OCI-LY7 (cell line): ENCODE results near the gene DTNA.

Experiments used
- EZH2phosphoT487 ChIP-seq: fragments of 200-600 bp; sonication (generic); IDR thresholded peaks from 2 replicates; pipeline ENCODE4 v1.6.1; 2018; ENCODE audit warnings: low read depth, borderline replicate concordance, mild to moderate bottlenecking, mixed run types, antibody characterized with exemption, low read length, moderate library complexity, mixed read lengths
- TF ChIP-seq, protein P1 (sequence below): fragments of 200-600 bp; sonication (generic); conservative IDR thresholded peaks from 2 replicates; pipeline ENCODE4 v1.5.1; 2014; ENCODE audit warnings: mild to moderate bottlenecking, antibody characterized with exemption, low read length, moderate library complexity, mixed read lengths

- TF ChIP-seq, protein P1, sequence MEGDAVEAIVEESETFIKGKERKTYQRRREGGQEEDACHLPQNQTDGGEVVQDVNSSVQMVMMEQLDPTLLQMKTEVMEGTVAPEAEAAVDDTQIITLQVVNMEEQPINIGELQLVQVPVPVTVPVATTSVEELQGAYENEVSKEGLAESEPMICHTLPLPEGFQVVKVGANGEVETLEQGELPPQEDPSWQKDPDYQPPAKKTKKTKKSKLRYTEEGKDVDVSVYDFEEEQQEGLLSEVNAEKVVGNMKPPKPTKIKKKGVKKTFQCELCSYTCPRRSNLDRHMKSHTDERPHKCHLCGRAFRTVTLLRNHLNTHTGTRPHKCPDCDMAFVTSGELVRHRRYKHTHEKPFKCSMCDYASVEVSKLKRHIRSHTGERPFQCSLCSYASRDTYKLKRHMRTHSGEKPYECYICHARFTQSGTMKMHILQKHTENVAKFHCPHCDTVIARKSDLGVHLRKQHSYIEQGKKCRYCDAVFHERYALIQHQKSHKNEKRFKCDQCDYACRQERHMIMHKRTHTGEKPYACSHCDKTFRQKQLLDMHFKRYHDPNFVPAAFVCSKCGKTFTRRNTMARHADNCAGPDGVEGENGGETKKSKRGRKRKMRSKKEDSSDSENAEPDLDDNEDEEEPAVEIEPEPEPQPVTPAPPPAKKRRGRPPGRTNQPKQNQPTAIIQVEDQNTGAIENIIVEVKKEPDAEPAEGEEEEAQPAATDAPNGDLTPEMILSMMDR = no peak
- no peak for TF ChIP-seq EZH2phosphoT487
These were observed 91.7 kb downstream of the DTNA start for GRCh38 chr18:34801774-34802173.
